B cell (primary cell): ENCODE results near the gene ERGIC1. TPM values are rescaled to one million over a fixed set of nuclear protein-coding genes. Genes with fewer than 3 reads are reported as not detected.

Experiments
- ATAC-seq: fragments of 200-7000 bp; cut with Tn5 transposase; one replicate; pipeline ENCODE4 v1.10.0; 2021; ENCODE audit warnings: low read depth, mild to moderate bottlenecking, moderate number of reproducible peaks, moderate library complexity
- CTCF ChIA-PET: fragments of 350-600 bp; sonication (Branson Sonifier 250); formaldehyde crosslinking; loops from one replicate; lab custom pipeline; 2021; ENCODE audit warnings: antibody characterized with exemption, inconsistent platforms; lab: Charles Lee
- POLR2A ChIA-PET: fragments of 350-600 bp; sonication (Branson Sonifier 250); formaldehyde crosslinking; loops from one replicate; lab custom pipeline; 2021; ENCODE audit warnings: antibody characterized with exemption; lab: Charles Lee
- DNase-seq: peaks from one replicate; pipeline ENCODE4 v3.0.0; 2013
- H2AFZ ChIP-seq: 2 replicates; pipeline ENCODE4 v1.6.1; 2012; ENCODE audit warnings: mild to moderate bottlenecking, low read depth, low read length; ENCODE audit not compliant: insufficient read depth, poor library complexity, severe bottlenecking
- H3K27ac ChIP-seq, 2 donors: 1 replicate in 1 of 2; 2 replicates in 1 of 2; pipeline ENCODE4 v1.5.1; 2012 to 2013; ENCODE audit warnings: low read length in 2 of 2, mild to moderate bottlenecking in 2 of 2, moderate library complexity in 1 of 2
- H3K27me3 ChIP-seq, 4 experiments: fragments of 200-600 bp in 1 of 4; sonication (generic) in 1 of 4; replicated peaks in 1 of 4; 1 replicate in 2 of 4; 2 replicates in 2 of 4; pipeline versions ENCODE4 v1.6.1 to v1.7.0; 2013 to 2016; ENCODE audit warnings: low read length in 3 of 4, mild to moderate bottlenecking in 2 of 4, mixed read lengths in 1 of 4, moderate library complexity in 1 of 4; ENCODE audit not compliant: insufficient read depth in 4 of 4, control insufficient read depth in 3 of 4; ENCODE audit errors: control extremely low read depth in 1 of 4
- H3K36me3 ChIP-seq, 2 experiments: replicated peaks in 1 of 2; 1 replicate in 1 of 2; 2 replicates in 1 of 2; pipeline versions ENCODE4 v1.6.1 to v1.7.1; 2013; ENCODE audit warnings: low read length in 1 of 2; ENCODE audit not compliant: insufficient read depth in 2 of 2, control insufficient read depth in 1 of 2; ENCODE audit errors: control extremely low read depth in 1 of 2, extremely low read depth in 1 of 2
- H3K4me1 ChIP-seq, 2 donors: fragments of 200-600 bp in 1 of 2; sonication (generic) in 1 of 2; 1 replicate in 1 of 2; 2 replicates in 1 of 2; pipeline versions ENCODE4 v1.5.1 to v1.6.1; 2013 to 2017; ENCODE audit warnings: low read length in 2 of 2; ENCODE audit not compliant: control insufficient read depth in 2 of 2, insufficient read depth in 2 of 2
- H3K4me2 ChIP-seq: replicated peaks from 2 replicates; pipeline ENCODE3; 2012; ENCODE audit warnings: mild to moderate bottlenecking, low read depth, low read length; ENCODE audit not compliant: poor library complexity, severe bottlenecking
- H3K4me3 ChIP-seq, 5 experiments: fragments of 200-600 bp in 1 of 5; sonication (generic) in 1 of 5; 1 replicate in 3 of 5; 2 replicates in 2 of 5; pipeline versions ENCODE4 v1.5.1 to v1.7.0; 2011 to 2016; ENCODE audit warnings: low read length in 4 of 5, mild to moderate bottlenecking in 4 of 5, low read depth in 2 of 5, control low read depth in 1 of 5, moderate library complexity in 1 of 5; ENCODE audit not compliant: insufficient read depth in 1 of 5; ENCODE audit errors: control extremely low read depth in 1 of 5, extremely low read depth in 1 of 5
- H3K79me2 ChIP-seq: fragments of 200-600 bp; sonication (generic); one replicate; pipeline ENCODE4 v1.6.0; 2016; ENCODE audit warnings: low read length; ENCODE audit not compliant: control insufficient read depth, insufficient read depth
- H3K9ac ChIP-seq: fragments of 200-600 bp; sonication (generic); 2 replicates; pipeline ENCODE4 v1.6.1; 2017; ENCODE audit warnings: mild to moderate bottlenecking, low read length, moderate library complexity
- H3K9me3 ChIP-seq, 3 donors: one replicate each; pipeline versions ENCODE4 v1.6.1 to v1.7.1; 2013; ENCODE audit warnings: low read length in 2 of 3; ENCODE audit not compliant: control insufficient read depth in 2 of 3, insufficient read depth in 1 of 3; ENCODE audit errors: control extremely low read depth in 1 of 3
- H4K20me1 ChIP-seq: 2 replicates; pipeline ENCODE4 v1.6.0; 2012; ENCODE audit warnings: mild to moderate bottlenecking, low read length; ENCODE audit not compliant: insufficient read depth, control insufficient read depth, poor library complexity, severe bottlenecking
- H3K27ac Mint-ChIP-seq: one replicate; pipeline ENCODE4 v1.8.0; 2021; ENCODE audit warnings: mixed read lengths
- H3K27me3 Mint-ChIP-seq: one replicate; pipeline ENCODE4 v1.8.0; 2021; ENCODE audit warnings: mixed read lengths
- H3K4me1 Mint-ChIP-seq: one replicate; pipeline ENCODE4 v1.8.0; 2021; ENCODE audit warnings: mixed read lengths
- H3K4me3 Mint-ChIP-seq: one replicate; pipeline ENCODE4 v1.8.0; 2021; ENCODE audit warnings: mixed read lengths
- H3K9me3 Mint-ChIP-seq: one replicate; pipeline ENCODE4 v1.8.0; 2022; ENCODE audit warnings: mixed read lengths; ENCODE audit not compliant: insufficient read depth
- EZH2 ChIP-seq: IDR thresholded peaks from 2 replicates; pipeline ENCODE4 v1.6.1; 2012; ENCODE audit warnings: borderline replicate concordance, low read depth, mild to moderate bottlenecking, moderate library complexity, low read length; ENCODE audit not compliant: insufficient read depth, poor library complexity, severe bottlenecking
- WGBS: methylation state at CpG from one replicate; pipeline ENCODE4 v1.1.5; 2013; ENCODE audit warnings: missing lambda C conversion rate; ENCODE audit not compliant: insufficient coverage; 5-methylcytosine and 5-hydroxymethylcytosine counted together
- intact Hi-C: fragments of 100-400 bp; cut with micrococcal nuclease; formaldehyde crosslinking; loops from one replicate; pipeline ENCODE4 v1.10.0; 2022
- polyA plus RNA-seq: library from polyadenylated mRNA; depleted of rRNA; stranded (reverse); fragments of >200 nt; gene quantifications from 2 replicates; pipeline ENCODE4 v1.2.3, GENCODE V29; 2012
- total RNA-seq, 2 donors: library from RNA; stranded (reverse); fragments of 120-200 nt in 1 of 2; gene quantifications; 1 replicate in 1 of 2; 2 replicates in 1 of 2; pipeline versions ENCODE4 v1.2.3 to v1.2.4, GENCODE V29; 2013 to 2022
- TF ChIP-seq, protein P1 (sequence below): fragments of 200-600 bp; IDR thresholded peaks from one replicate; pipeline ENCODE4 v1.8.0; 2022; ENCODE audit warnings: antibody characterized with exemption, mild to moderate bottlenecking

Gene ERGIC1
- total and polyA plus RNA-seq, 2 donors (not counting 1 experiment from before 2014, with no cell fraction given): 86.3 to 140 TPM

GRCh38 chr5:172788771-172789686 is 45.0 kb upstream of the ERGIC1 start:
- H3K27ac Mint-ChIP-seq: no peak overlapping the region
- Histone ChIP-seq H3K9me3 (peaks cover 0 to 12% (median 0%) of the 10 kb centered on the region in 3 donors), H2AFZ (peak overlapping the region; percentile 48), H3K4me2 (peak overlapping the region; percentile 23), H4K20me1 (no peaks in the 10 kb centered on the region), H3K27me3 (no peaks in the 10 kb centered on the region), H3K9ac (no peak overlapping the region), H3K4me3 (no peak overlapping the region), H3K27ac (no peak overlapping the region), H3K4me1 (peaks cover 0 to 10% of the 10 kb centered on the region in 2 donors), H3K79me2 (no peaks in the 10 kb centered on the region), H3K36me3 (no peaks in the 10 kb centered on the region)
- H3K27me3 Mint-ChIP-seq: no peaks in the 10 kb centered on the region
- 80% methylated on average over 14 of the region's 21 CpGs for WGBS
- DNase-seq (no peak), ATAC-seq (no peak)
- no peak for TF ChIP-seq EZH2
- TF ChIP-seq, protein P1, sequence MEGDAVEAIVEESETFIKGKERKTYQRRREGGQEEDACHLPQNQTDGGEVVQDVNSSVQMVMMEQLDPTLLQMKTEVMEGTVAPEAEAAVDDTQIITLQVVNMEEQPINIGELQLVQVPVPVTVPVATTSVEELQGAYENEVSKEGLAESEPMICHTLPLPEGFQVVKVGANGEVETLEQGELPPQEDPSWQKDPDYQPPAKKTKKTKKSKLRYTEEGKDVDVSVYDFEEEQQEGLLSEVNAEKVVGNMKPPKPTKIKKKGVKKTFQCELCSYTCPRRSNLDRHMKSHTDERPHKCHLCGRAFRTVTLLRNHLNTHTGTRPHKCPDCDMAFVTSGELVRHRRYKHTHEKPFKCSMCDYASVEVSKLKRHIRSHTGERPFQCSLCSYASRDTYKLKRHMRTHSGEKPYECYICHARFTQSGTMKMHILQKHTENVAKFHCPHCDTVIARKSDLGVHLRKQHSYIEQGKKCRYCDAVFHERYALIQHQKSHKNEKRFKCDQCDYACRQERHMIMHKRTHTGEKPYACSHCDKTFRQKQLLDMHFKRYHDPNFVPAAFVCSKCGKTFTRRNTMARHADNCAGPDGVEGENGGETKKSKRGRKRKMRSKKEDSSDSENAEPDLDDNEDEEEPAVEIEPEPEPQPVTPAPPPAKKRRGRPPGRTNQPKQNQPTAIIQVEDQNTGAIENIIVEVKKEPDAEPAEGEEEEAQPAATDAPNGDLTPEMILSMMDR: no peak
- intact Hi-C loops: no loop called here
- peaks cover 5% of the 10 kb centered on the region for H3K4me1 Mint-ChIP-seq
- H3K4me3 Mint-ChIP-seq: no peak overlapping the region
- H3K9me3 Mint-ChIP-seq: no peaks in the 10 kb centered on the region
- ChIA-PET POLR2A (interaction anchor here (0.9 kb wide), 1 partner anchor 16 kb away, joined by 4 read pairs; no protein-coding TSS in a partner anchor), CTCF (interaction anchor here (0.6 to 1.4 kb wide), 5 partner anchors 17 to 150 kb away, joined by 3 to 5 read pairs (median 3); no protein-coding TSS in a partner anchor)
